GM18526 (cell line): ENCODE results near the gene MMP28.

Source experiments
- POLR2A ChIP-seq: IDR thresholded peaks from 3 replicates; pipeline ENCODE4 v1.6.1; 2011; ENCODE audit not compliant: insufficient read length; ENCODE audit errors: extremely low read depth

The MMP28 gene

GRCh38 chr17:35795007-35795870 lies at the start of gene MMP28:
TSS of gene MMP28 (minus strand) at chr17:35795641. CDS start at chr17:35795377, 264 bp downstream.
- no peak for TF ChIP-seq POLR2A

GRCh38 chr17:35844547-35844946 lies 49.1 kb upstream of the MMP28 start:
- no peak for TF ChIP-seq POLR2A

- TF ChIP-seq POLR2A, result no peak
Measured at GRCh38 chr17:35843698-35844097, 48.3 kb upstream of the MMP28 start.

- no peak for TF ChIP-seq POLR2A
Measured at GRCh38 chr17:35842239-35842638, 46.8 kb upstream of the MMP28 start.

- no peak for TF ChIP-seq POLR2A
Measured at GRCh38 chr17:35841505-35841904, 46.1 kb upstream of the MMP28 start.

GRCh38 chr17:35841101-35841500 lies 45.7 kb upstream of the MMP28 start:
- no peak for TF ChIP-seq POLR2A

- no peak for TF ChIP-seq POLR2A
Measured at GRCh38 chr17:35825206-35825605, 29.8 kb upstream of the MMP28 start.

- no peak for TF ChIP-seq POLR2A
Measured at GRCh38 chr17:35821308-35821707, 25.9 kb upstream of the MMP28 start.

GRCh38 chr17:35819455-35819854 lies 24.0 kb upstream of the MMP28 start:
- TF ChIP-seq POLR2A, result no peak

- TF ChIP-seq POLR2A, result no peak
Measured at GRCh38 chr17:35817196-35817595, 21.8 kb upstream of the MMP28 start.

- no peak for TF ChIP-seq POLR2A
Measured at GRCh38 chr17:35816723-35817122, 21.3 kb upstream of the MMP28 start.

- no peak for TF ChIP-seq POLR2A
Measured at GRCh38 chr17:35812456-35812855, 17.0 kb upstream of the MMP28 start.

GRCh38 chr17:35811759-35812158 lies 16.3 kb upstream of the MMP28 start:
- TF ChIP-seq POLR2A, result no peak

GRCh38 chr17:35809855-35810461 lies 14.5 kb upstream of the MMP28 start:
- no peak for TF ChIP-seq POLR2A

- peak; percentile 99 for TF ChIP-seq POLR2A
Measured at GRCh38 chr17:35808962-35809854, 13.8 kb upstream of the MMP28 start, which contains the start of gene TAF15. TSS of gene TAF15 (plus strand) at chr17:35809484. CDS start at chr17:35809570, 86 bp downstream.
